Upper lobe of left lung (tissue), 4 donors: ENCODE results near the gene KIRREL3.
"Not testable (repeated sequence)": the region's sequence is repeated elsewhere in the genome, so short reads cannot be mapped to it uniquely, and the experiment has no call there.

ENCODE experiments used
- EP300 ChIP-seq, 4 donors: sonication (generic); formaldehyde crosslinking; IDR thresholded peaks; one replicate each; pipeline ENCODE4 v1.5.1; 2017; ENCODE audit warnings: antibody characterized with exemption in 4 of 4, control low read depth in 2 of 4
- TF ChIP-seq, protein P1 (sequence below), 6 experiments: fragments of 450-650 bp in 4 of 6; fragments of 200-600 bp in 2 of 6; sonication (generic) in 2 of 6; IDR thresholded peaks; one replicate each; pipeline ENCODE4 v1.5.1; 2016 to 2019; ENCODE audit warnings: antibody characterized with exemption in 6 of 6

GRCh38 chr11:126396266-126396665 is 604.3 kb downstream of the KIRREL3 start:
- TF ChIP-seq, protein P1, sequence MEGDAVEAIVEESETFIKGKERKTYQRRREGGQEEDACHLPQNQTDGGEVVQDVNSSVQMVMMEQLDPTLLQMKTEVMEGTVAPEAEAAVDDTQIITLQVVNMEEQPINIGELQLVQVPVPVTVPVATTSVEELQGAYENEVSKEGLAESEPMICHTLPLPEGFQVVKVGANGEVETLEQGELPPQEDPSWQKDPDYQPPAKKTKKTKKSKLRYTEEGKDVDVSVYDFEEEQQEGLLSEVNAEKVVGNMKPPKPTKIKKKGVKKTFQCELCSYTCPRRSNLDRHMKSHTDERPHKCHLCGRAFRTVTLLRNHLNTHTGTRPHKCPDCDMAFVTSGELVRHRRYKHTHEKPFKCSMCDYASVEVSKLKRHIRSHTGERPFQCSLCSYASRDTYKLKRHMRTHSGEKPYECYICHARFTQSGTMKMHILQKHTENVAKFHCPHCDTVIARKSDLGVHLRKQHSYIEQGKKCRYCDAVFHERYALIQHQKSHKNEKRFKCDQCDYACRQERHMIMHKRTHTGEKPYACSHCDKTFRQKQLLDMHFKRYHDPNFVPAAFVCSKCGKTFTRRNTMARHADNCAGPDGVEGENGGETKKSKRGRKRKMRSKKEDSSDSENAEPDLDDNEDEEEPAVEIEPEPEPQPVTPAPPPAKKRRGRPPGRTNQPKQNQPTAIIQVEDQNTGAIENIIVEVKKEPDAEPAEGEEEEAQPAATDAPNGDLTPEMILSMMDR (IDR thresholded peaks at IDR 0.05) = not testable (repeated sequence)
- TF ChIP-seq EP300 (IDR thresholded peaks at IDR 0.05) = not testable (repeated sequence)
